ENCODE measurements around the gene OARD1. TPM values are rescaled to one million over a fixed set of nuclear protein-coding genes. Genes with fewer than 3 reads are reported as not detected.

Gene OARD1
- total RNA-seq, 4 donors from 2014 or later, result 23.6 to 31.7 (median 25.4) TPM

DNA sequence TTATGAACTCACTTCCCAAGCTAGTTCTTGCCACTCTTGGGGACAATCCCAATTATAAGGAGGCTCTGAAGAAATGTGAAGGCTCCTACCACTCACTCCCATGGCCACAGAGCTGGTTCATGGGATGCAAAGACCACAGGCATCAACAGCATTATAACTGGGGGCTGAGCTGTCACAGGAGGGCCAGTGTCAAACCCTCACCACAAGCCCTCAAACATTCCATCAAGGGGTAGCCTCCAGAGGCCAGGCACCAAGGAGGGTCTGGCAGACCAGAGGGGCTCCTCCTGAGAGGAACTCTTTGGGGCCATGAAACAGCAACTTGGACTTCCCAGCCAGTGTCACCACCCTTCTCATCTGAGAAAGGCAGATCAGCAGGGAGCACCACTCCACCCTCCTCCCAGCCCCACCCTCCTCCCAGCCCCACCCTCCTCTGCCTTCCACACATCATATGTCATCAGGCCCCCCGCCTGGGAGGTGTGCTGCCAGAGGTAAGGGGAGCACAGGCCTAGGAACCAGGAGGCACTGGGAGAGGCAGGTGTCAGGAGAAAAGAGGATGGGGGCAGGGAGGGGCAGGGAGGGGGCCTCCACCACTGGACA, 31.1 kb downstream of the OARD1 start:
- Histone ChIP-seq H3K4me1 (peaks cover 5 to 14% of the 10 kb centered on the region in 2 donors), H3K36me3 (no peaks in the 10 kb centered on the region), H3K27ac (no peak overlapping the region), H3K27me3 (no peaks in the 10 kb centered on the region), H3K4me3 (replicated peaks in 1 of 3) (no peak overlapping the region), H3K9me3 (no peaks in the 10 kb centered on the region)
- 84 to 86% methylated on average over 1 of the region's 1 CpG for WGBS, 2 donors
- no peak for DNase-seq
- intact Hi-C loops (cut with DNase I), result no loop called here
- no peak for TF ChIP-seq POLR2A (IDR thresholded peaks at IDR 0.05)
- TF ChIP-seq, protein P1, sequence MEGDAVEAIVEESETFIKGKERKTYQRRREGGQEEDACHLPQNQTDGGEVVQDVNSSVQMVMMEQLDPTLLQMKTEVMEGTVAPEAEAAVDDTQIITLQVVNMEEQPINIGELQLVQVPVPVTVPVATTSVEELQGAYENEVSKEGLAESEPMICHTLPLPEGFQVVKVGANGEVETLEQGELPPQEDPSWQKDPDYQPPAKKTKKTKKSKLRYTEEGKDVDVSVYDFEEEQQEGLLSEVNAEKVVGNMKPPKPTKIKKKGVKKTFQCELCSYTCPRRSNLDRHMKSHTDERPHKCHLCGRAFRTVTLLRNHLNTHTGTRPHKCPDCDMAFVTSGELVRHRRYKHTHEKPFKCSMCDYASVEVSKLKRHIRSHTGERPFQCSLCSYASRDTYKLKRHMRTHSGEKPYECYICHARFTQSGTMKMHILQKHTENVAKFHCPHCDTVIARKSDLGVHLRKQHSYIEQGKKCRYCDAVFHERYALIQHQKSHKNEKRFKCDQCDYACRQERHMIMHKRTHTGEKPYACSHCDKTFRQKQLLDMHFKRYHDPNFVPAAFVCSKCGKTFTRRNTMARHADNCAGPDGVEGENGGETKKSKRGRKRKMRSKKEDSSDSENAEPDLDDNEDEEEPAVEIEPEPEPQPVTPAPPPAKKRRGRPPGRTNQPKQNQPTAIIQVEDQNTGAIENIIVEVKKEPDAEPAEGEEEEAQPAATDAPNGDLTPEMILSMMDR (IDR thresholded peaks at IDR 0.05), result no peak

DNA sequence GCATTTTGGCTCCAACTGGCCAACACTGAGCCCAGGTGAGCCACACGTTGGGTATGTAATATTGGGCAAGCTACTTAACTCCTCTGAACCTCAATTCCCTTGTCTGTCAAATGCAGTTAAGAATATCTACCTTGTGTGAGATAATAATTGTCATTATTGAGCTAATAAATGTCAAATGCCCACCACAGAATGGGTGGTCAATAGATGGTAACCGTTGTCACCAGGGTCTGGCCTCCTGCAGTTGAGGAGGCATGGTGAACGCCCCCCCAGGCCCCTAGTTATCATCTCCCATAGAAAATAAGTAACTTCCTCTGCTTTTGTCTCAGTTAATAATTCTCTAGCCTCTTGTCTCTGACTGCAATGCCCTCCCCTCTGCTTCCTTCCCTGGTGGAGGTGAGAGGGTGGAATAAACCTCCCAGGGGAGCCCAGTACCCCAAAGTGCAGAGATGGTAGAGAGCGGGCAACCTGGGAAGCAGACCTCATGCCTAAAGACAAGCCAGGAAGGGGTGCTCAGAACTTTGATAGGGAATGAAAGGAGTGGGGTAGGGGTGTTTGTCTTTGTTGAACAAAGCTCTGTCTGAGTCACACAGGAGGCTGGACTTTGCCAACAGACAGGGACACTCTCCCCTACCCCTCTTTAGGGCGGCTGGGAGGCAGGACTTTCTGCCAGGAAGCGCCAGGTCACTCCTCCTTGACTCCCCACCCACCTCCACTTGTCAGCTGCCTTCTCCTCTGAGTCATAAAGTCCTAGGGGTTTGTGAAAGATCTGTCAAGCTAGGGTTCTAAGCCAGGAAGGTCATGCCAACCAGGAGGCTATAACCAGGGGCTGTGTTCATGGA, 31.8 kb downstream of the OARD1 start:
- intact Hi-C loops (cut with DNase I), result no loop called here
- Histone ChIP-seq H3K4me1 (peaks cover 5 to 14% of the 10 kb centered on the region in 2 donors), H3K27ac (no peak overlapping the region), H3K27me3 (no peaks in the 10 kb centered on the region), H3K9me3 (no peaks in the 10 kb centered on the region), H3K36me3 (no peaks in the 10 kb centered on the region), H3K4me3 (replicated peaks in 1 of 3) (no peak overlapping the region)
- 72 to 80% methylated on average over 5 to 6 of the region's 6 CpGs for WGBS, 2 donors
- TF ChIP-seq POLR2A (IDR thresholded peaks at IDR 0.05), result no peak
- TF ChIP-seq, protein P1 (IDR thresholded peaks at IDR 0.05), result no peak
- DNase-seq, result no peak

DNA sequence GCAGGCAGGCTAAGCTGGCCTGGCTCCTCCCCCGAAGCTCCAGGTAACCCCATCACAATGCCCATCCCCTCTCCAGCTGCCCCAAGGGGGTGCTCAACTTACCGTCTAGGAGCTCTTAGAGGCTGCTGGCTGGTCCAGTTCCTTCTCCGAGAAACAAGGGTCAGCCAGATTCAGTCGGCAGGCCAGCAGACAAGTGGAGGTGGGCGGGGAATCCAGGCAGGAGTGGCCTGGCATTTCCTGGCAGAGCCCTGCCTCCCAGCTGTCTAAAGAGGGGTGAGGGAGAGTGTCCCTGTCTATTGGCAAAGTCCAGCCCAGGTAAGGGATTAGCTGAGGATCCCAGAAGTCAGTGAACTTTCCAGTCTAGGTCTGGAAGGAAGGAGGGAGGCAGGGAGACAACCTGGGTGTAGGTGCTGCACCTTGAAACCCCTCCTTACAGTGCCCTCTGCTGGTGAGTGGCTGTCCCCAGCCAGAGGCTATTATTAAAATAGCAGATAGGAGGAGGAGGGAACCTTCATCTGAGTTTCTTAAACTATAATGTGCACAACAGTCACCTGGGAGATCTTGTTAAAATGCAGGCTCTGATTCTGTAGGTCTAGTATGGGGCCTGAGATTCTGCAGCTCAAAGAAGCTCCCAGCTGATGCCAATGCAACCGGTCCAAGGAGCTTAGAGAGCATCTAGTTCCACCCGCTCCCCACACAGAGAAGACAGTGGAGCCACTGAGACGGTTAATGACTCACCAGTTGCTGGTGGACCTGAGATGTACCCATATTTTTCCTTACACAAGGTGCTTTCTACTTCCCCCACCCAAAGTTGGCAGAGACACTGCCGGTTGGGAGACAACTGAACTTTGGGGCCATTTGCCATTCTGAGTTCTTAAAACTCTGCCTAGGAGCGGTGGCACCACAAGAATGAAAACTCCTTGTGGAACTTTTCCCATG, 32.8 kb downstream of the OARD1 start, which contains the start of gene UNC5CL:
Gene UNC5CL (minus strand): TSS at position 162 of the 939 bp plus-strand sequence. CDS start 4,147 bp downstream, outside the sequence.
- intact Hi-C loops (cut with DNase I), result no loop called here
- WGBS, 2 donors, result 59 to 85% methylated on average over 6 to 10 of the region's 10 CpGs
- Histone ChIP-seq H3K36me3 (no peaks in the 10 kb centered on the region), H3K4me1 (peaks cover 5 to 14% of the 10 kb centered on the region in 2 donors), H3K9me3 (no peaks in the 10 kb centered on the region), H3K27me3 (no peaks in the 10 kb centered on the region), H3K27ac (peak within 1 kb of the TSS in 1 of 3 donors; percentile 57), H3K4me3 (replicated peaks in 1 of 3) (no peak within 1 kb of the TSS)
- peak; percentile 87 to 88 for DNase-seq
- no peak for TF ChIP-seq POLR2A (IDR thresholded peaks at IDR 0.05)
- TF ChIP-seq, protein P1 (IDR thresholded peaks at IDR 0.05), result peak in 4 of 6 experiments; percentile 55 to 78 (median 74)

DNA sequence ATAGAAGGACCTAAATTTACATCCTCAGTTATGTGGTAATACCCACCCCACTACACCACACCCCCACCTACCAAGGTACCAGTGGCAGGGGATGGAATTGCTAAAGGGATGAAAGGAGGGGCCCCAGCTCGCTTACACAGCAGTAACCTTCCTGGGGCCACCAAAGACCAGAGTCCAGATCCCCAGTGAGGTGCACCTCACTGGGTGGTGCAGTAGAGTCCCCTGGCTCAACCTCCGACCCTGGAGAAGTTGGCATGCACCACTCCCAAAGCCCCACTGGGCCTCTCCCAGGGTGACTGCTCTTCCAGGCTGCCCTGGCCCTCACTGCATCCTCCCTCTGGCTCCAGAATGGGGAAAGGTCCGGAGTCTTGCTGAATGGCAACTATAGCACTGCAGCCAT, 34.0 kb downstream of the OARD1 start:
- no peak for DNase-seq
- intact Hi-C loops (cut with DNase I), result no loop called here
- no peak overlapping the region for H3K27ac ChIP-seq

More for the DNA sequence above, 34.0 kb downstream of the OARD1 start:
- H3K27me3 ChIP-seq, result no peaks in the 10 kb centered on the region
- H3K4me1 ChIP-seq, result peaks cover 5 to 14% of the 10 kb centered on the region in 2 donors
- no peaks in the 10 kb centered on the region for H3K9me3 ChIP-seq
- H3K4me3 ChIP-seq (replicated peaks in 1 of 3), result no peak overlapping the region
- TF ChIP-seq, protein P1 (IDR thresholded peaks at IDR 0.05), result no peak
- TF ChIP-seq POLR2A (IDR thresholded peaks at IDR 0.05), result no peak
- no peaks in the 10 kb centered on the region for H3K36me3 ChIP-seq
- WGBS, 2 donors, result 89 to 94% methylated on average over 2 to 3 of the region's 3 CpGs
